Right kidney (tissue), 1 donor: ENCODE measurements around the gene DNAH5.

Experiments used
- DNase-seq: peaks from one replicate; pipeline ENCODE4 v3.0.0-alpha.2; 2016

Gene DNAH5

GRCh38 chr5:13700626-13701025 is 243.9 kb downstream of the DNAH5 start:
- DNase-seq = no peak

GRCh38 chr5:13698885-13699284 is 245.6 kb downstream of the DNAH5 start:
- DNase-seq = no peak

- DNase-seq = no peak
Observed at GRCh38 chr5:13695076-13695712, 249.3 kb downstream of the DNAH5 start.

GRCh38 chr5:13692172-13692571 is 252.3 kb downstream of the DNAH5 start:
- no peak for DNase-seq

GRCh38 chr5:13676531-13676930 is 268.0 kb downstream of the DNAH5 start:
- no peak for DNase-seq

GRCh38 chr5:13674391-13674790 is 270.1 kb downstream of the DNAH5 start:
- no peak for DNase-seq

- no peak for DNase-seq
Observed at GRCh38 chr5:13673511-13673910, 271.0 kb downstream of the DNAH5 start.

GRCh38 chr5:13664377-13664776 is 280.1 kb downstream of the DNAH5 start:
- no peak for DNase-seq

- no peak for DNase-seq
Observed at GRCh38 chr5:13662626-13663025, 281.9 kb downstream of the DNAH5 start.

- no peak for DNase-seq
Observed at GRCh38 chr5:13661272-13661671, 283.2 kb downstream of the DNAH5 start.

GRCh38 chr5:13660072-13660471 is 284.4 kb downstream of the DNAH5 start:
- no peak for DNase-seq

- DNase-seq = no peak
Observed at GRCh38 chr5:13659391-13659790, 285.1 kb downstream of the DNAH5 start.

- DNase-seq = no peak
Observed at GRCh38 chr5:13658761-13659160, 285.7 kb downstream of the DNAH5 start.

- no peak for DNase-seq
Observed at GRCh38 chr5:13658152-13658551, 286.3 kb downstream of the DNAH5 start.

- DNase-seq = no peak
Observed at GRCh38 chr5:13653709-13654108, 290.8 kb downstream of the DNAH5 start.

- no peak for DNase-seq
Observed at GRCh38 chr5:13649656-13650055, 294.8 kb downstream of the DNAH5 start.

- no peak for DNase-seq
Observed at GRCh38 chr5:13648822-13649221, 295.7 kb downstream of the DNAH5 start.

- no peak for DNase-seq
Observed at GRCh38 chr5:13643734-13644133, 300.8 kb downstream of the DNAH5 start.

GRCh38 chr5:13643196-13643595 is 301.3 kb downstream of the DNAH5 start:
- DNase-seq = no peak
